Measurements from ENCODE around the gene FAM43A.

- no peak for TF ChIP-seq POLR2A (IDR thresholded peaks at IDR 0.05)
- TF ChIP-seq, protein P1, sequence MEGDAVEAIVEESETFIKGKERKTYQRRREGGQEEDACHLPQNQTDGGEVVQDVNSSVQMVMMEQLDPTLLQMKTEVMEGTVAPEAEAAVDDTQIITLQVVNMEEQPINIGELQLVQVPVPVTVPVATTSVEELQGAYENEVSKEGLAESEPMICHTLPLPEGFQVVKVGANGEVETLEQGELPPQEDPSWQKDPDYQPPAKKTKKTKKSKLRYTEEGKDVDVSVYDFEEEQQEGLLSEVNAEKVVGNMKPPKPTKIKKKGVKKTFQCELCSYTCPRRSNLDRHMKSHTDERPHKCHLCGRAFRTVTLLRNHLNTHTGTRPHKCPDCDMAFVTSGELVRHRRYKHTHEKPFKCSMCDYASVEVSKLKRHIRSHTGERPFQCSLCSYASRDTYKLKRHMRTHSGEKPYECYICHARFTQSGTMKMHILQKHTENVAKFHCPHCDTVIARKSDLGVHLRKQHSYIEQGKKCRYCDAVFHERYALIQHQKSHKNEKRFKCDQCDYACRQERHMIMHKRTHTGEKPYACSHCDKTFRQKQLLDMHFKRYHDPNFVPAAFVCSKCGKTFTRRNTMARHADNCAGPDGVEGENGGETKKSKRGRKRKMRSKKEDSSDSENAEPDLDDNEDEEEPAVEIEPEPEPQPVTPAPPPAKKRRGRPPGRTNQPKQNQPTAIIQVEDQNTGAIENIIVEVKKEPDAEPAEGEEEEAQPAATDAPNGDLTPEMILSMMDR (IDR thresholded peaks at IDR 0.05): no peak
Measured at GRCh38 chr3:194658477-194659242, 27.0 kb upstream of the FAM43A start.

Measured in esophagus squamous epithelium (tissue), 4 donors.